ENCODE measurements around the gene DIAPH3. TPM values are rescaled to one million over a fixed set of nuclear protein-coding genes. Genes with fewer than 3 reads are reported as not detected.

The DIAPH3 gene
- total RNA-seq, 4 donors from 2014 or later, result 0.20 to 0.30 TPM; not detected in 2

DNA sequence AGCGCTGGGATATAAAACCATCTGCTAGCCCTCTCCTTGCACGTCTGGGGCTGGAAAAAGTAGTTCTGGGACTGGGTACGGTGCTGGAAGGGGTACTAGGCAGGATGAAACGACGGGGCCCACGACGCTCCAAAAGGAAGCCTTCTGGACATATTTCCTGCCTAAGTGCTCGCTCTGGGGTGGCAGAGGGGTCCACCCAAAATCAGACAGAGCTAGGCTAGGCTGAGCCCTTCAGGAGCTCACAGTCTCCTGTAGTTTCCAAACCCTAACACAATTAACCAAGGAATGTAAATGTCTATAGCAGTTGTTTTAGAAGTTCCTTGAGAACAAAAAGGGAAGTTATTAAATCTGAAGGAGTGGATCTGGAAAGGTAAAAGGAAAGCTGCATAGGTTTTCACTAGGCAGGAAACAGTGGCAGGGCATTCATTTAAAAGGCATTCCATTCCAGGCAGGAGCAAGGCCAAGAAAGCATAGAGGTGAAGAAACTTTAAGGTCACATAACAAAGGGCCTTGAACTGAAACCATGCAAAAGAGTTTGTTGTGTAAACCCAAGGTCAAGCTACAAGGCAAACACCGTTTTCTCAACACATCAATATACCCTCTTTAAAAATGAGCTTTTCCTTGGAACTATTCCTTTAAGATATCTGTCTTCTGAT, 634 bp upstream of the DIAPH3 start:
- Histone ChIP-seq H3K4me1 (peaks cover 0 to 27% (median 2%) of the 10 kb centered on the region in 4 donors), H3K9me3 (no peaks in the 10 kb centered on the region), H3K36me3 (no peaks in the 10 kb centered on the region), H3K27ac (peak overlapping the region; percentile 68 to 90 (median 88)), H3K4me3 (peak overlapping the region; percentile 60 to 91 (median 72)), H3K27me3 (no peaks in the 10 kb centered on the region)
- DNase-seq (ENCODE audit: low spot score in 2 of 2), result no peak
- TF ChIP-seq, protein P1, sequence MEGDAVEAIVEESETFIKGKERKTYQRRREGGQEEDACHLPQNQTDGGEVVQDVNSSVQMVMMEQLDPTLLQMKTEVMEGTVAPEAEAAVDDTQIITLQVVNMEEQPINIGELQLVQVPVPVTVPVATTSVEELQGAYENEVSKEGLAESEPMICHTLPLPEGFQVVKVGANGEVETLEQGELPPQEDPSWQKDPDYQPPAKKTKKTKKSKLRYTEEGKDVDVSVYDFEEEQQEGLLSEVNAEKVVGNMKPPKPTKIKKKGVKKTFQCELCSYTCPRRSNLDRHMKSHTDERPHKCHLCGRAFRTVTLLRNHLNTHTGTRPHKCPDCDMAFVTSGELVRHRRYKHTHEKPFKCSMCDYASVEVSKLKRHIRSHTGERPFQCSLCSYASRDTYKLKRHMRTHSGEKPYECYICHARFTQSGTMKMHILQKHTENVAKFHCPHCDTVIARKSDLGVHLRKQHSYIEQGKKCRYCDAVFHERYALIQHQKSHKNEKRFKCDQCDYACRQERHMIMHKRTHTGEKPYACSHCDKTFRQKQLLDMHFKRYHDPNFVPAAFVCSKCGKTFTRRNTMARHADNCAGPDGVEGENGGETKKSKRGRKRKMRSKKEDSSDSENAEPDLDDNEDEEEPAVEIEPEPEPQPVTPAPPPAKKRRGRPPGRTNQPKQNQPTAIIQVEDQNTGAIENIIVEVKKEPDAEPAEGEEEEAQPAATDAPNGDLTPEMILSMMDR (IDR thresholded peaks at IDR 0.05), result no peak
- no peak for TF ChIP-seq POLR2A (IDR thresholded peaks at IDR 0.05)
- TF ChIP-seq EP300 (IDR thresholded peaks at IDR 0.05), result no peak
- WGBS, 2 donors, result 5% methylated on average over 9 of the region's 9 CpGs

DNA sequence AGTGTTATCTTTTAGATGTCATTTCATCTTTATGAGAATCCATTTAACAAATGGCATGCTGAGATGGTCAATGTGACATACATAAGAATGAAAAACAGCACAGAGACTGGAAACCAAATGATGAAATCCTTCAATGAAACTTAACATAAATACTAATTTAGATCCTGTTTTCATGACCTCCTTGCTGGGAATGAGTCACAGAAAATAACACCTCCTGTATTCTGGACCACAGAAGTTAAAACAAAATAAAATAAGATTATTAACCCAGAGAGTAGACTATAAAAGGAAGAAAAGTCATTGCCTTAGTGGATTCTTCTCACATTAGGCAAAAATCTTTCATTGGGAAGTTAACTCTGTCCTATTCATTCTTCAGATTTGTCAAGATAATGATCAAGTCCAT, 1.6 kb downstream of the DIAPH3 start:
- H3K9me3 ChIP-seq, result no peaks in the 10 kb centered on the region
- TF ChIP-seq, protein P1 (IDR thresholded peaks at IDR 0.05), result no peak
- TF ChIP-seq EP300 (IDR thresholded peaks at IDR 0.05) (no peak), POLR2A (IDR thresholded peaks at IDR 0.05) (no peak)
- no peaks in the 10 kb centered on the region for H3K27me3 ChIP-seq
- peaks cover 0 to 27% (median 2%) of the 10 kb centered on the region in 4 donors for H3K4me1 ChIP-seq
- no peak for DNase-seq (ENCODE audit: low spot score in 2 of 2)
- no peak overlapping the region for H3K4me3 ChIP-seq
- H3K36me3 ChIP-seq, result no peaks in the 10 kb centered on the region
- no peak overlapping the region for H3K27ac ChIP-seq

DNA sequence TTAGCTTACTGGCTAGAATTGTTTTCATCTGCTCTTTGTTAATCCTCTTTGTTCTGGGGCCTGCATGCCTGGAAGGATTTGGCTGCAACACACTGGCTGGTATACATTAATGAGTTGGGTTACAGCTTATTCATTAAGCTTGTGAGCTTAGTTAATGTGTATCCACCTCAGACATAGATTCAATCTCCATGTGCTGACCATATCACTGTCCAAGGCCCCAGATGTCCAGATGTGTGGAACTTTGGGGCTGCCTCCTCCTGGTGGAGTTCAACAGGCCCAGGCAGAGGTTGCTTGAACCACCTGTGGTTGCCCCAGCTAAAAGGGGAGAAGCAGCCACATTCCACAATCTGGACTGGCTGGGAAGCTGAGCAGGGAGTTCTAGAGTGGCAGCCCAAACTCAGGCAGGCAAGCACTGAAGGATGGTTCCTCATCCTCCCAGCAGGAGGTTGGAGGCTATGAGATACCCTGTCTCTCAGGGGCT, 5.4 kb downstream of the DIAPH3 start:
- no peak for DNase-seq (ENCODE audit: low spot score in 2 of 2)
- TF ChIP-seq, protein P1 (IDR thresholded peaks at IDR 0.05), result no peak
- TF ChIP-seq POLR2A (IDR thresholded peaks at IDR 0.05) (no peak), EP300 (IDR thresholded peaks at IDR 0.05) (no peak)
- H3K9me3 ChIP-seq, result no peaks in the 10 kb centered on the region
- H3K4me3 ChIP-seq, result no peak overlapping the region
- no peaks in the 10 kb centered on the region for H3K36me3 ChIP-seq
- peaks cover 0 to 8% (median 0%) of the 10 kb centered on the region in 4 donors for H3K4me1 ChIP-seq
- no peak overlapping the region for H3K27ac ChIP-seq
- no peaks in the 10 kb centered on the region for H3K27me3 ChIP-seq

GRCh38 chr13:60155978-60156377, 7.8 kb downstream of the DIAPH3 start:
- H3K27ac ChIP-seq, result no peak overlapping the region
- DNase-seq (ENCODE audit: low spot score in 2 of 2), result no peak
- H3K4me3 ChIP-seq, result no peak overlapping the region
- TF ChIP-seq POLR2A (IDR thresholded peaks at IDR 0.05) (no peak), EP300 (IDR thresholded peaks at IDR 0.05) (no peak)
- TF ChIP-seq, protein P1 (IDR thresholded peaks at IDR 0.05), result no peak
- no peaks in the 10 kb centered on the region for H3K27me3 ChIP-seq
- H3K4me1 ChIP-seq, result no peaks in the 10 kb centered on the region
- no peaks in the 10 kb centered on the region for H3K9me3 ChIP-seq
- no peaks in the 10 kb centered on the region for H3K36me3 ChIP-seq

GRCh38 chr13:60152904-60153303, 10.8 kb downstream of the DIAPH3 start:
- H3K27me3 ChIP-seq, result no peaks in the 10 kb centered on the region
- no peak overlapping the region for H3K27ac ChIP-seq
- no peaks in the 10 kb centered on the region for H3K4me1 ChIP-seq
- DNase-seq (ENCODE audit: low spot score in 2 of 2), result no peak
- TF ChIP-seq EP300 (IDR thresholded peaks at IDR 0.05), result no peak
- TF ChIP-seq, protein P1 (IDR thresholded peaks at IDR 0.05), result no peak
- no peak for TF ChIP-seq POLR2A (IDR thresholded peaks at IDR 0.05)
- H3K4me3 ChIP-seq, result no peak overlapping the region
- no peaks in the 10 kb centered on the region for H3K9me3 ChIP-seq
- no peaks in the 10 kb centered on the region for H3K36me3 ChIP-seq
